Measurements from ENCODE around the gene FRMPD2.

GRCh38 chr10:48197236-48197899 lies 77.1 kb downstream of the FRMPD2 start:
- TF ChIP-seq POLR2AphosphoS5 (IDR thresholded peaks at IDR 0.05; ENCODE audit: low read depth, low read length), result no peak
- TF ChIP-seq CTCF (IDR thresholded peaks at IDR 0.05), result no peak
- no peak for TF ChIP-seq MAX (IDR thresholded peaks at IDR 0.05; ENCODE audit: low read depth)
- TF ChIP-seq GABPA (IDR thresholded peaks at IDR 0.05; ENCODE audit: low read depth), result no peak
- no peak for TF ChIP-seq REST (IDR thresholded peaks at IDR 0.05; ENCODE audit: low read depth, low read length)
- no peak for TF ChIP-seq RAD21 (IDR thresholded peaks at IDR 0.05; ENCODE audit: low read length)
- no peak for TF ChIP-seq CHD2 (IDR thresholded peaks at IDR 0.05; ENCODE audit: low read length, partially characterized antibody)
- no peak for TF ChIP-seq FOXJ3 (CRISPR knock-in tag; IDR thresholded peaks at IDR 0.05)
- no peak for TF ChIP-seq TCF12 (IDR thresholded peaks at IDR 0.05)
- TF ChIP-seq EZH2phosphoT487 (IDR thresholded peaks at IDR 0.05; ENCODE audit: borderline replicate concordance, low read depth), result no peak
- TF ChIP-seq RFX5 (IDR thresholded peaks at IDR 0.05; ENCODE audit: low read length), result no peak
- no peak for TF ChIP-seq YY1 (IDR thresholded peaks at IDR 0.05; ENCODE audit: low read depth)
